HCT116 (cell line): ENCODE results near the gene STAG1. TPM values are rescaled to one million over a fixed set of nuclear protein-coding genes. Genes with fewer than 3 reads are reported as not detected.

ENCODE experiments used
- ATAC-seq: fragments of 200-7000 bp; cut with Tn5 transposase; 2 replicates; pipeline ENCODE4 v1.9.1; 2020; ENCODE audit warnings: mild to moderate bottlenecking, moderate library complexity
- BruUV-seq: library from RNA; stranded (reverse); fragments of 400-500 nt; replicated peaks from 2 replicates; lab custom pipeline; 2021; lab: Mats Ljungman, UMichigan
- CTCF ChIA-PET: fragments of 300-600 bp; sonication (Branson Sonifier 250); formaldehyde crosslinking; loops from one replicate; lab custom pipeline; 2021; ENCODE audit warnings: antibody characterized with exemption; lab: Charles Lee
- POLR2A ChIA-PET: fragments of 300-600, 350-600 bp; sonication (Branson Sonifier 250); formaldehyde crosslinking; loops from one replicate; lab custom pipeline; 2021; ENCODE audit warnings: antibody characterized with exemption; lab: Charles Lee
- RAD21 ChIA-PET, 2 experiments: fragments of 300-600 bp; sonication (Branson Sonifier 250); formaldehyde crosslinking; loops; one replicate each; lab custom pipeline; 2023; ENCODE audit warnings: low total read pairs in 2 of 2; ENCODE audit not compliant: uncharacterized antibody in 2 of 2, unreplicated experiment in 2 of 2, low non-redundant PET in 1 of 2; lab: Charles Lee
- DNase-seq: peaks from one replicate; pipeline ENCODE4 v3.0.0-alpha.2; 2010; ENCODE audit warnings: low read depth, low spot score
- H2AFZ ChIP-seq: fragments of 200-600 bp; shearing (Covaris generic), sonication (generic); 2 replicates; pipeline ENCODE4 v1.6.1; 2017; ENCODE audit warnings: low read depth, mixed run types, mixed read lengths, antibody characterized with exemption, low read length; ENCODE audit not compliant: poor library complexity, severe bottlenecking
- H3K27ac ChIP-seq: 2 replicates; pipeline ENCODE4 v1.5.1; 2012; ENCODE audit warnings: low read depth, low read length
- H3K27me3 ChIP-seq: fragments of 200-600 bp; sonication (generic); 2 replicates; pipeline ENCODE4 v1.6.1; 2016; ENCODE audit warnings: mixed run types, low read length, mixed read lengths; ENCODE audit not compliant: insufficient read depth
- H3K36me3 ChIP-seq, 2 experiments: fragments of 200-500 bp in 1 of 2; fragments of 200-600 bp in 1 of 2; sonication (Bioruptor generic) in 1 of 2; sonication (generic) in 1 of 2; 2 replicates each; pipeline versions ENCODE4 v1.5.1 to v1.6.1; 2014 to 2016; ENCODE audit warnings: low read length in 2 of 2, inconsistent platforms in 1 of 2, mixed read lengths in 1 of 2, mixed run types in 1 of 2; ENCODE audit not compliant: insufficient read depth in 2 of 2, control insufficient read depth in 1 of 2
- H3K4me1 ChIP-seq, 2 experiments: fragments of 200-600 bp in 1 of 2; sonication (generic) in 1 of 2; 2 replicates each; pipeline versions ENCODE4 v1.5.1 to v1.6.1; 2012 to 2017; ENCODE audit warnings: low read length in 2 of 2, inconsistent platforms in 1 of 2, mild to moderate bottlenecking in 1 of 2, mixed read lengths in 1 of 2, mixed run types in 1 of 2, moderate library complexity in 1 of 2; ENCODE audit not compliant: insufficient read depth in 2 of 2, control insufficient read depth in 1 of 2
- H3K4me2 ChIP-seq: fragments of 200-600 bp; sonication (generic); 2 replicates; pipeline ENCODE4 v1.6.1; 2017; ENCODE audit warnings: mixed run types, low read length, mixed read lengths
- H3K4me3 ChIP-seq, 2 experiments: fragments of 200-600 bp in 1 of 2; sonication (generic) in 1 of 2; replicated peaks in 1 of 2; 2 replicates each; pipeline ENCODE4 v1.5.1; 2011 to 2016; ENCODE audit warnings: low read length in 2 of 2, control low read depth in 1 of 2, low read depth in 1 of 2, mild to moderate bottlenecking in 1 of 2, mixed read lengths in 1 of 2, mixed run types in 1 of 2
- H3K79me2 ChIP-seq: fragments of 200-600 bp; sonication (generic); 2 replicates; pipeline ENCODE4 v1.6.1; 2017; ENCODE audit warnings: mild to moderate bottlenecking, mixed run types, low read length, moderate library complexity, mixed read lengths; ENCODE audit not compliant: insufficient read depth
- H3K9ac ChIP-seq: fragments of 200-600 bp; sonication (generic); 2 replicates; pipeline ENCODE4 v1.6.1; 2016; ENCODE audit warnings: low read length, mixed read lengths
- H3K9me2 ChIP-seq: fragments of 200-600 bp; sonication (generic), shearing (Covaris generic); 2 replicates; pipeline ENCODE4 v1.6.1; 2017; ENCODE audit warnings: mixed run types, mild to moderate bottlenecking, moderate library complexity; ENCODE audit not compliant: insufficient read depth
- H3K9me3 ChIP-seq, 2 experiments: fragments of 200-500 bp in 1 of 2; fragments of 200-600 bp in 1 of 2; sonication (Bioruptor generic) in 1 of 2; sonication (generic) in 1 of 2; 2 replicates each; pipeline ENCODE4 v1.6.1; 2014 to 2017; ENCODE audit warnings: low read length in 2 of 2, mixed read lengths in 2 of 2, inconsistent platforms in 1 of 2, low read depth in 1 of 2, mild to moderate bottlenecking in 1 of 2, mixed run types in 1 of 2, moderate library complexity in 1 of 2; ENCODE audit not compliant: control insufficient read depth in 1 of 2, insufficient read depth in 1 of 2
- H4K20me1 ChIP-seq: fragments of 200-600 bp; sonication (generic), shearing (Covaris generic); 2 replicates; pipeline ENCODE4 v1.6.1; 2017; ENCODE audit warnings: mixed run types, mild to moderate bottlenecking, moderate library complexity; ENCODE audit not compliant: insufficient read depth
- CBX3 ChIP-seq: IDR thresholded peaks from 2 replicates; pipeline ENCODE4 v1.6.1; 2012; ENCODE audit warnings: low read depth
- EGR1 ChIP-seq: IDR thresholded peaks from 2 replicates; pipeline ENCODE4 v1.6.1; 2012; ENCODE audit warnings: low read depth
- EZH2 ChIP-seq: fragments of 200-600 bp; sonication (generic); IDR thresholded peaks from 2 replicates; pipeline ENCODE4 v1.6.1; 2017; ENCODE audit warnings: antibody characterized with exemption, mixed run types
- POLR2AphosphoS5 ChIP-seq: IDR thresholded peaks from 2 replicates; pipeline ENCODE4 v1.6.1; 2011; ENCODE audit warnings: mild to moderate bottlenecking, low read depth, low read length, moderate library complexity
- SP1 ChIP-seq: IDR thresholded peaks from 2 replicates; pipeline ENCODE4 v1.6.1; 2012; ENCODE audit warnings: low read depth
- SRF ChIP-seq: IDR thresholded peaks from 2 replicates; pipeline ENCODE4 v1.6.1; 2012; ENCODE audit warnings: low read depth
- ZFX ChIP-seq: fragments of 450-650 bp; IDR thresholded peaks from 2 replicates; pipeline ENCODE4 v1.6.1; 2017
- intact Hi-C: fragments of 100-400 bp; cut with micrococcal nuclease; formaldehyde crosslinking; loops from 2 replicates; pipeline ENCODE4 v1.10.0; 2022
- total RNA-seq: library from RNA; stranded (reverse); gene quantifications from one replicate; pipeline ENCODE4 v1.2.1, GENCODE V29; 2021; ENCODE audit not compliant: unreplicated experiment
- TF ChIP-seq, protein P1 (sequence below), 3 experiments: fragments of 200-600 bp in 1 of 3; sonication (generic) in 1 of 3; IDR thresholded peaks in 2 of 3; conservative IDR thresholded peaks in 1 of 3; 2 replicates each; pipeline ENCODE4 v1.5.1; 2012 to 2017; ENCODE audit warnings: low read depth in 2 of 3, low read length in 2 of 3, antibody characterized with exemption in 1 of 3, borderline replicate concordance in 1 of 3, control low read depth in 1 of 3, mild to moderate bottlenecking in 1 of 3, mixed read lengths in 1 of 3, mixed run types in 1 of 3, moderate library complexity in 1 of 3; ENCODE audit not compliant: insufficient read depth in 1 of 3
- TF ChIP-seq, protein P2 (sequence below): IDR thresholded peaks from 2 replicates; pipeline ENCODE4 v1.6.1; 2011; ENCODE audit warnings: mild to moderate bottlenecking, low read length, moderate library complexity; ENCODE audit not compliant: insufficient replicate concordance; ENCODE audit errors: extremely low read depth
- TF ChIP-seq, protein P3 (sequence below): IDR thresholded peaks from 2 replicates; pipeline ENCODE4 v1.6.1; 2012
- TF ChIP-seq, protein P4 (sequence below): IDR thresholded peaks from 2 replicates; pipeline ENCODE4 v1.6.1; 2012; ENCODE audit warnings: low read depth

The STAG1 gene
- total RNA-seq, 1 experiment from 2014 or later: 29.4 TPM

DNA sequence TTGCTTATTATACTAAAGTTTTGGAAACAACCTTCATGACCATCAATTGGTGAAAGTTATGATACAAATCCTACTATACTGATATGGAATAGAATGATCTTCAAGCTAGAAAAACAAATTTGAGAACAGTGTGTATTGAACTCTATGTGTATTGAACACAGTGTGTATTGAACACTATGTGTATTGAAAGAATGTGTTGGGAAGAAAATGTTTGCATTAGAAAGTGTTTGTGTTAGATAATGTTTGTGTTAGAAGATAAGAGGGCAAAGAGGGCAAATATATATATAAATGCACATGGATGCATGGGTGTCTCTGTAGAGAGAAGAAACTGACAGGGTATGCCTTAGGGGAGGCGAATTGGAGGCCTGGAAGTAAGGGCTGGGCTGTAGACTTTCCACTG lies 459.7 kb downstream of the STAG1 start (continued):
- TF ChIP-seq, protein P1, sequence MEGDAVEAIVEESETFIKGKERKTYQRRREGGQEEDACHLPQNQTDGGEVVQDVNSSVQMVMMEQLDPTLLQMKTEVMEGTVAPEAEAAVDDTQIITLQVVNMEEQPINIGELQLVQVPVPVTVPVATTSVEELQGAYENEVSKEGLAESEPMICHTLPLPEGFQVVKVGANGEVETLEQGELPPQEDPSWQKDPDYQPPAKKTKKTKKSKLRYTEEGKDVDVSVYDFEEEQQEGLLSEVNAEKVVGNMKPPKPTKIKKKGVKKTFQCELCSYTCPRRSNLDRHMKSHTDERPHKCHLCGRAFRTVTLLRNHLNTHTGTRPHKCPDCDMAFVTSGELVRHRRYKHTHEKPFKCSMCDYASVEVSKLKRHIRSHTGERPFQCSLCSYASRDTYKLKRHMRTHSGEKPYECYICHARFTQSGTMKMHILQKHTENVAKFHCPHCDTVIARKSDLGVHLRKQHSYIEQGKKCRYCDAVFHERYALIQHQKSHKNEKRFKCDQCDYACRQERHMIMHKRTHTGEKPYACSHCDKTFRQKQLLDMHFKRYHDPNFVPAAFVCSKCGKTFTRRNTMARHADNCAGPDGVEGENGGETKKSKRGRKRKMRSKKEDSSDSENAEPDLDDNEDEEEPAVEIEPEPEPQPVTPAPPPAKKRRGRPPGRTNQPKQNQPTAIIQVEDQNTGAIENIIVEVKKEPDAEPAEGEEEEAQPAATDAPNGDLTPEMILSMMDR (IDR thresholded peaks at IDR 0.05 in 2 of 3, conservative IDR thresholded peaks at IDR 0.05 in 1 of 3; ENCODE audit: borderline replicate concordance in 1 of 3, insufficient read depth in 1 of 3, low read depth in 2 of 3, low read length in 2 of 3): no peak
- no peak for TF ChIP-seq SRF
- TF ChIP-seq CBX3: no peak

DNA sequence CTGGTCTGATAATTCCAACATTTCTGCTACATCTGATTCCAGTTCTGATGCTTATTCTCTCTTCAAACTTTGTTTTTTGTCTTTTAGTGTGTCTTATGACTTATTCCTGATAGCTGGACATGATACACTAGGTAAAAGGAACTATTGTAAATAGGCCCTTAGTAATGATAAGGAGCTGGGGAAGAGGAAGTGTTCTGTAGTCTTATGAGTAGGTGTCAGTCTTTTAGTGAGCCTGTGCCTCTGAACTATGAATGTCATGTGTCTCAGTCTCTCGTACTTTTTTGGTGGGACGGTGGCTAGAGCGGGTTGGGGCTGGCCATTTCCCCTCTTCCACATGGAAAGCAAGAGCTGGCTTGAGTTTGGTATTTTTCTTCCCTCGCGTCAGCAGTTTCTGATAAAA lies 460.9 kb downstream of the STAG1 start:
- DNase-seq (no peak), ATAC-seq (no peak)
- Histone ChIP-seq H3K9ac (no peak overlapping the region), H3K27ac (no peak overlapping the region), H3K27me3 (no peaks in the 10 kb centered on the region), H3K9me3 (no peaks in the 10 kb centered on the region), H4K20me1 (no peaks in the 10 kb centered on the region), H3K4me1 (no peaks in the 10 kb centered on the region), H2AFZ (no peak overlapping the region), H3K4me2 (no peak overlapping the region), H3K4me3 (no peak overlapping the region), H3K36me3 (no peaks in the 10 kb centered on the region), H3K9me2 (no peaks in the 10 kb centered on the region), H3K79me2 (0 out of 2 replicates have a peak, but pooled peaks cover 3% of the 10 kb centered on the region)
- RAD21 ChIA-PET: no interaction called here
- intact Hi-C loops: no loop called here
- POLR2A ChIA-PET: no interaction called here
- TF ChIP-seq ZFX (no peak), POLR2AphosphoS5 (no peak), SP1 (no peak), EZH2 (no peak), EGR1 (no peak)
- TF ChIP-seq, protein P2, sequence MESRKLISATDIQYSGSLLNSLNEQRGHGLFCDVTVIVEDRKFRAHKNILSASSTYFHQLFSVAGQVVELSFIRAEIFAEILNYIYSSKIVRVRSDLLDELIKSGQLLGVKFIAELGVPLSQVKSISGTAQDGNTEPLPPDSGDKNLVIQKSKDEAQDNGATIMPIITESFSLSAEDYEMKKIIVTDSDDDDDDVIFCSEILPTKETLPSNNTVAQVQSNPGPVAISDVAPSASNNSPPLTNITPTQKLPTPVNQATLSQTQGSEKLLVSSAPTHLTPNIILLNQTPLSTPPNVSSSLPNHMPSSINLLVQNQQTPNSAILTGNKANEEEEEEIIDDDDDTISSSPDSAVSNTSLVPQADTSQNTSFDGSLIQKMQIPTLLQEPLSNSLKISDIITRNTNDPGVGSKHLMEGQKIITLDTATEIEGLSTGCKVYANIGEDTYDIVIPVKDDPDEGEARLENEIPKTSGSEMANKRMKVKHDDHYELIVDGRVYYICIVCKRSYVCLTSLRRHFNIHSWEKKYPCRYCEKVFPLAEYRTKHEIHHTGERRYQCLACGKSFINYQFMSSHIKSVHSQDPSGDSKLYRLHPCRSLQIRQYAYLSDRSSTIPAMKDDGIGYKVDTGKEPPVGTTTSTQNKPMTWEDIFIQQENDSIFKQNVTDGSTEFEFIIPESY: no peak
- TF ChIP-seq, protein P3, sequence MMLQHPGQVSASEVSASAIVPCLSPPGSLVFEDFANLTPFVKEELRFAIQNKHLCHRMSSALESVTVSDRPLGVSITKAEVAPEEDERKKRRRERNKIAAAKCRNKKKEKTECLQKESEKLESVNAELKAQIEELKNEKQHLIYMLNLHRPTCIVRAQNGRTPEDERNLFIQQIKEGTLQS: no peak
- TF ChIP-seq, protein P4, sequence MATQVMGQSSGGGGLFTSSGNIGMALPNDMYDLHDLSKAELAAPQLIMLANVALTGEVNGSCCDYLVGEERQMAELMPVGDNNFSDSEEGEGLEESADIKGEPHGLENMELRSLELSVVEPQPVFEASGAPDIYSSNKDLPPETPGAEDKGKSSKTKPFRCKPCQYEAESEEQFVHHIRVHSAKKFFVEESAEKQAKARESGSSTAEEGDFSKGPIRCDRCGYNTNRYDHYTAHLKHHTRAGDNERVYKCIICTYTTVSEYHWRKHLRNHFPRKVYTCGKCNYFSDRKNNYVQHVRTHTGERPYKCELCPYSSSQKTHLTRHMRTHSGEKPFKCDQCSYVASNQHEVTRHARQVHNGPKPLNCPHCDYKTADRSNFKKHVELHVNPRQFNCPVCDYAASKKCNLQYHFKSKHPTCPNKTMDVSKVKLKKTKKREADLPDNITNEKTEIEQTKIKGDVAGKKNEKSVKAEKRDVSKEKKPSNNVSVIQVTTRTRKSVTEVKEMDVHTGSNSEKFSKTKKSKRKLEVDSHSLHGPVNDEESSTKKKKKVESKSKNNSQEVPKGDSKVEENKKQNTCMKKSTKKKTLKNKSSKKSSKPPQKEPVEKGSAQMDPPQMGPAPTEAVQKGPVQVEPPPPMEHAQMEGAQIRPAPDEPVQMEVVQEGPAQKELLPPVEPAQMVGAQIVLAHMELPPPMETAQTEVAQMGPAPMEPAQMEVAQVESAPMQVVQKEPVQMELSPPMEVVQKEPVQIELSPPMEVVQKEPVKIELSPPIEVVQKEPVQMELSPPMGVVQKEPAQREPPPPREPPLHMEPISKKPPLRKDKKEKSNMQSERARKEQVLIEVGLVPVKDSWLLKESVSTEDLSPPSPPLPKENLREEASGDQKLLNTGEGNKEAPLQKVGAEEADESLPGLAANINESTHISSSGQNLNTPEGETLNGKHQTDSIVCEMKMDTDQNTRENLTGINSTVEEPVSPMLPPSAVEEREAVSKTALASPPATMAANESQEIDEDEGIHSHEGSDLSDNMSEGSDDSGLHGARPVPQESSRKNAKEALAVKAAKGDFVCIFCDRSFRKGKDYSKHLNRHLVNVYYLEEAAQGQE: no peak
- BruUV-seq: no TSS peak
- CTCF ChIA-PET: no interaction called here
